Stimulated activated CD4-positive, alpha-beta T cell treated with anti-CD3 and anti-CD28 coated beads, Interleukin-1b, Interleukin-23, amount 100 ng/mL, for 1 hour (primary cell): ENCODE data around the gene HELZ.

Source experiments
- DNase-seq, 2 donors: peaks; one replicate each; pipeline ENCODE4 v3.0.0-alpha.2; 2020; ENCODE audit warnings: low read depth in 2 of 2

HELZ gene

GRCh38 chr17:67080804-67081203, 164.2 kb downstream of the HELZ start:
- DNase-seq: no peak

DNA sequence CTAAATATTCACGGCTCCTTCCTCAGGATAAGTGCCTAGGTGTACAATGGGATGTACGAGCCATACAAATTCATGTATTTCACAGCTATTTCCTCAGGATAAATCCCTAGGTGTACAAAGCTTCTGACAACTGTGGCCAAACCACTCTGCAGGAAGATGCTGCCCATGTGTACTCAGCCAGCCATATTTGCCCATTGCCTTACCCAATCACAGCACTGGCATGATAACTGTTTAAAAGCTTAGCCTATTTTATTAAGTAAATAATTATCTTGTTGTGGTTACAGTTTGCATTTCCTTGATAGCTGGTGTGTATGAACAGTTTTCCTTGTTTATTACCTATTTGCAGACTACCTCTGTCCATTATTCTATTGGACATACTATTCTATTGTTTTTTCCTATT, 165.5 kb downstream of the HELZ start:
- no peak for DNase-seq

DNA sequence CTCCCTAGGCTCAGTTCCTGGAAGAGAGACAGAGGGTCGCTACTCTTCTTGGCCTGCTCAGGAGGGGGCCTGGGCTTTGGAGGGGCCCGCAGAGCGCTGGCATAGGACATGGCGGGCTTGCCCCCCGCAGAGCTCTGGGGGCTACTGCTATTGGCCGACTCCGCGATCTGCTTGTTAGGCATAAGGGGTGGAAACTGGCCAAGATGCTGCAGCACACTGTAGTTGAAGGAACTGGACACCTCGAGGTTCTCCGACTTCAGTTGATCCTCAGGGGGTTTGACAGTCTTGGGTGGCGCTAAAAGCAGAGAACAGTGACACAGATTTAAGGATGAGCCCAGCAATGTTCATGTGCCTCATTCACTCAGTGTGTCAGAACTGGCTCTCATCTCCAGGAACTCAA, 166.7 kb downstream of the HELZ start:
- no peak for DNase-seq

- no peak for DNase-seq
These were observed 168.7 kb downstream of the HELZ start for GRCh38 chr17:67076290-67076689.

DNA sequence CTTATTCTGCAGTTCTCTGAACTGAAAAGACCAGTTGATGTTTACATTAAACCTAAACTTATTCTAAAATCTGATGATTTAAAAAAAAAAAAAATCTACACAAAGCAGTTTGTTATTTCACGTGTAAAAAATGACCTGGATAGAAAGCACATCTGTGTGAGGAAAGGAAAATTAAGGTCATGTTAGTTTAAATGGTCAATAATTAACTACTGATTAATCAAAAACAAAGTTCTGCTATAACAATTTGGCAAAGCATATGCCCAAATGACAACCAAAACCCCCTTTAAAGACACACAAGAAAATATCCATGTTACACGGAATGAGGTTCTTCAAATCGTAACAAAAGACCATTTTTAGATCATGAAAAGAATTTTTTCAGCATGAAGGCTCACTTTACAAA, 170.2 kb downstream of the HELZ start:
- DNase-seq: no peak

DNA sequence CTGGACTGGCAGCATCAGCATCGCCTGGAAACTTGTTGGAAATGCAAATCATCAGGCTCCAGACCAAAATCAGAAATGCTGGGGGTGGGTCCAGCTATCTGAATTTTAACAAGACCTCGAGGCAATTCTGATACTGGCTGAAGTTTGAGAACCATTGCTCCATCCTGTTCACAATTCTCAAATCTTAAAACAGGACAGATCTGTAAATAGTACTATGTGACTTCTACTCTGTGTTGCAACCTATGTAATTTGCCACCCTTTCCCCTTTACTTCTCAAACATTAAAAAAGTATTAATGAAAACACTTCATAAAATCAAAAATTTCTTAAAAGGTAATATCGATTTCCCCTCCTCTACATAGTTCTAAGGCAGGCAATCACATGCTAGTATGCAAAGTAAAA, 172.1 kb downstream of the HELZ start:
- no peak for DNase-seq

- DNase-seq: no peak
These were observed 173.4 kb downstream of the HELZ start for GRCh38 chr17:67071595-67071994.

- DNase-seq: no peak
These were observed 175.3 kb downstream of the HELZ start for GRCh38 chr17:67069603-67070136.

DNA sequence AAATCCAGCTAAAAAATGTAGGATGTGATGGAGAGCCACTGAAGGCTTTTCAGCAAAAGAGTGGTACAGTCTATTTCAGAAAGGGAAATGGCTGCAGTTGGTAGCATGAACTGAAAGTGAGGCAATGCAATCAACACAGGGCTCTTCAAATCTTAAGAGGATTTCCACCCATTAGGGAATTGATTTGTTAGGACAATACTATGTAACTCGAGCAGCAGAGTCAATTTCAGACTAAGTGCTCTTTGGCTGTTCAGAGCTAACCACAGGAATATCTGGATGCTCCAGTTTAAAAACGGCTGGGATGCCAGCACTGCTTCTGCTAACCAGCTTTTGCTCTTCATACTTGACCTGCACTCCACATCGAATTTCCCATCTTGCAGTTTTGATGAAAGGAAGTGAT, 176.0 kb downstream of the HELZ start:
- DNase-seq: no peak

DNA sequence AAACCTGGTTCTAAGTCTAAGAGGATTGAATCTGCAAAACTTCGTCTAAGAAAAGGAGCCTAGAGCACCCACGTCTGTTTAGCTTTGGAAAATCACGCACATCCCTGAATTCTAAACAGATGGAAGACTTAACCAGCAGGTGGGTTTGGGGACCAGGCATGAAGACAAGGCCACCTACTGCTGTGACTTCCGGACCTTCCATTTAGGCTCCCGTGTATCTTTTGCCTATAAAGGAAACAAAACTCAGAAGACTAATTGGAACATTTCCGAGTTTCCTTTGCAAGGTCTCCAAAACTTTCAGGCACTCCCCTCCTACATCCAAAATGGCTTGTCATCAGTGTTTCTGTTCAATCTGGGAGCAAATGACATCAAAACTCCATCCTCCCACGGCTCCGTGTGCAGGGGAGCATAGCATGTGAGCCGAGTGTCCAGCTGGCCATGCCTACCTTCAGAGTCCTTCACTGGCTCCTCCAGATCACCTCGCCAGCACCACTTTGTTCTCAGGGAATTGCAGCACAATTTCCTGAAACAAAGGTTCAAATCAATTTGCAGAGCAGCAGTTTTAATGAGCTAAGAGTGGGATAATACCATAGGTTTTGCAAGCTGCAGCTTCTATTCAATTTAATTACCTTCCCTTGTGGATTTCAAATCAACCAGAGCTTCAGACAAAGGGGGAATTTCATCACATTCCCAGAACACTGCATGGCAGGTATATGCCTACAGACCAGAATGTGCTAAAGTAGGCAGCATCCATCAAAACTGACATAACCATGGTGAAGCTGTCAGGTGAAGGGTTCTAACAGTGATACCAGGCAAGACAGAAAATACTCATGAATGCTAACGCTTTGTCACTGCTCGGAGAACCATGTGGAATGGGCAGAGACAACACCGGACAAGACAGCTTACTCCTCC, 177.2 kb downstream of the HELZ start:
- no peak for DNase-seq

DNA sequence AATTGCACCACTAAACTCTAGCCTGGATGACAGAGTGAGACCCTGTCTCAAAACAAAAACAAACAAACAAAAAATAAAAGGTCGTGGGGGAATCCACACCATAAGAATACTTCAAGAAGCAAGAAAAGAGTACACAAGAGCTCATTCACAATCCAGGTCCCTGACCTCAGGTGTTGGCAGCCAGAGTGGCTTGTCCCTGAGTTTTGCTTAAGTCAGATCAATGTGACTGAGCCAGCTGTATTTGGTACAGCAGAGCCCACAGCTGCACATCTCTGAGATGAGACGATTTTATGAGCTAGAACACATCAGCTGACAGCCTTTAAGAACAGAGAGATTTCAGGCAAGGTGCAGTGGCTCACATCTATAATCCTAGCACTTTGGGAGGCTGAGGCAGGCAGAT, 178.3 kb downstream of the HELZ start:
- DNase-seq: no peak

GRCh38 chr17:67063141-67063540, 181.9 kb downstream of the HELZ start:
- no peak for DNase-seq

DNA sequence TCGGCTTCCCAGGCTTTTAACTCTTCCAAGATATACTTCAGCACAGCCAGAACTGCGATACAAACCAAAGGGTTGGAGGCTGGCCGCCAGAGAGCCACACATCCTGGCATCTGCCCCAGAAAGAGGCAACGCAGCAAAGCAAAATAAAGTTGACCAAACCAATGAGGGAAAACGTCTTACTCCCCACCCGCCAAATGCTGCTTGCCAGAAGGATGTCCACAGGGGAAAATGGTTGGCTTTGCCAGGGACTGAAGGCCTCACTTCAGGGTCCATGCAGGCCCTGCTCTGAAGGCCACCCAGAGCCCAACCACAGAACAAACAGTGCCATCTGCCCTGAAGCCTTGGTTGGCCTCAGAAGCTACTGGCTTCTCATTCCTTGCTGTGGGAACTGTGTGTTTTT, 185.6 kb downstream of the HELZ start:
- no peak for DNase-seq

DNA sequence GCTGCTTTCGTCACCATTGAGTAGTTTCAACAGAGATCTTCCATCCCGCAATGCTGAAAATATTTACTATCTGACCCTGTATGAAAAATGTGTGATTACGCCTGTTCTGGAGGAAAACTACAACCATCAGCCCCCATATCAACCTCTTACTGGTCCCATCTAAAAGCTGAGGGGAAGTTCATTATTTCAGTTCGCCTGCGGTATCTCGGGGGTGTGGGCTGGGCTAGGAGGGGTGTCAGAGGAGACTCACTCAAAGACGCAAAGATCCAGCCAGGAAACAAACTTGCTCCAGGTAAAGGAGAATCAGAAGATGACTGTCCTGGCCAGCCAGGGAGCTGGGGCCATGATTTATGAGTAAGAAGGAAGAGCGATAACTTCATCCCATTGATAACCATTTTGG, 187.0 kb downstream of the HELZ start:
- DNase-seq: no peak

- DNase-seq: no peak
These were observed 188.1 kb downstream of the HELZ start for GRCh38 chr17:67056746-67057490.

DNA sequence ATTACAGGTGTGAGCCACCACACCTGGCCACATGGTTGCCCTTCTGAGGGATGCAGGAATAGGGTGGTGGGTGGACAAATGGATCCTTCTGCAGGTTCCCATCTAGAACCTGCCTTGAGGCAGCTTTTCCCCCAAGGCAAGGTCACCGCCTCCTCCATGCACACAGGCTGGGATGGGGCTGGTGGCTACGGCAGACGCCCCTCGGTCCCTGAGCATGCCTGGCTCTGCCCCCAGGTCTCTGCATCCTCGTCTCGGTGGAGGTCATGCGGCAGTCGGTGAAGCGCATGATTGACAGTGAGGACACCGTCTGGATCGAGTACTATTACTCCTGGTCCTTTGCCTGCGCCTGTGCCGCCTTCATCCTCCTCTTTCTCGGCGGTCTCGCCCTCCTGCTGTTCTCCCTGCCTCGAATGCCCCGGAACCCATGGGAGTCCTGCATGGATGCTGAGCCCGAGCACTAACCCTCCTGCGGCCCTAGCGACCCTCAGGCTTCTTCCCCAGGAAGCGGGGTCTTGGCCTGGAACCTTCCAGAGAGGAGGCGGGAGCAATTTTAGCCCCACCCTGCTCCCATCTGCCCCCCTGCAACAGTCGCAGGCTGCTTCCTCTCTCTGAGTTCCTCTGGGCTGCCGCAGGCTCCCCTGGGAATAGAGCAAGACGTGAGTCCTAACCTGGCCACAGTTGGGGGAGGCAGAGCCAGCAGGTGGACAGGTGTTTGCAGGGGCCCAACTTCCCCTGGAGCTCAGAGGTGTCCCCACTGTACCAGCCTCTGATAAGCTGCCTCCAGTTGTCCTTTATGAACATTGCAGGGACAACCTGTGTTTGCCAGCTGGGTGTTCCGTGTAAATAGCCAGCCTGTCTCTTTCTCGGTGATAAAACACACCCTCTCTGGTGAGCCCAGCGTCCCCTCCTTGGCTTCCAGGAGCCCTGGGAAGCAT, 188.9 kb downstream of the HELZ start:
- DNase-seq: no peak

DNA sequence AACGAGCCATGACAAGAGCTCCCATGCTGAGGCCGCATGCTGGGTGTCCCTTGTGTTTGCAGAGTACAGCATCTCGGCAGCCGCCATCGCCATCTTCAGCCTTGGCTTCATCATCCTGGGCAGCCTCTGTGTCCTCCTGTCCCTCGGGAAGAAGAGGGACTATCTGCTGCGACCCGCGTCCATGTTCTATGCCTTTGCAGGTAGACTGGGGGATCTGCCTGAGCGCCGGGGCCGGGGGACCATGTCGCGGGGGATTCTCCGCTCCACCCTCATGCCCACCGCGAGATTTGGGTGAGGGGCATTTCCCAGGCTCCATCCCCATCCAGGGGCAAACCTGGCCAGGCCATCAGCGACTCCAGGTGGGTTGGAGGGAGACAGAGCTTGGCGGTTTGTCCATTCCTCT, 190.0 kb downstream of the HELZ start:
- DNase-seq: no peak

- DNase-seq: no peak
These were observed 190.4 kb downstream of the HELZ start for GRCh38 chr17:67054608-67055007.

- DNase-seq: no peak
These were observed 190.9 kb downstream of the HELZ start for GRCh38 chr17:67054011-67054591.

DNA sequence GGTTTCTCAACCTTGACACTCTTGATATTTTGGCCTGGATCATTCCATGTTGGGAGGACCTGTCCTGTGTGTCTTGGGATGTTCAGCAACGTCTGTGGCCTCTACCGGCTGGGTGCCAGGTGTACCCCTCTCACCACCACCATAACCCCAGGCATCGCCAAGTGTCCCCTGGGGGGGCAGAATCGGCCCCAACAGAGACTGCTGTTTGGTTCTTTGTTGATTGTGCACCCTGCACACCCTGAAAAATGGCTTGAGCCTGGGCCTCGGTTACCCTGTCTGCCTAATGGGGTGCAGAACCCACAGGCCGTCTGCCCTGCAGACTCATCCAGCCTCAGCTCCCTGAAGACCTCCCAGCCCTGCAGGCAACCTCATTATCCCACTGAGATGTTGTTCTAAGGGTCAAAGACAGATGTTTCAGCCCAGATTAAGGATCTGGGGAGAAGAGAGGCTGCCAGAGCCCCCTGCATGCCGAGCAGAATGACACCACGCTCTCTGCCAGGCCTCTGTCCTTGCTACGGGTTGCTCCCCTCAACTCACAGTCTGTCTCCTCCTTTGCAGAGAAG, 191.5 kb downstream of the HELZ start:
- DNase-seq: no peak
